ENCODE data around the gene CSE1L.
"Not testable (repeated sequence)": the region's sequence is repeated elsewhere in the genome, so short reads cannot be mapped to it uniquely, and the experiment has no call there.

CSE1L gene

DNA sequence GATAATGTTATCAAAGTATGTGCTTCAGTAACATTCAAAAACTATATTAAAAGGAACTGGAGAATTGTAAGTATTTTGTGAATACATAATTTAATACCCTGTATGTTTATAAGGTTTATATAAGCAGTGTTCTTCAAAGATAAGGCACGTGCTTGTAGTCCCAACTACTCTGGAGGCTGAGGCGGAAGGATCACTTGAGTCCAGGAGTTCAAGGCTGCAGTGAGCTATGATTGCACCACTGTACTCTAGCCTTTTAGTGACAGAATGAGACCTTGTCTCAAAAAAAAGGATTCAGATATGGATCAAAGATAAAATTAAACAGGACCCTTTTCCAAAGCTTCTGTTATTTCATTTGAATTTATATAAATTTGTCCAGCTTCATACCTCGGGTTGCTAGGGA, 17.2 kb downstream of the CSE1L start:
- FAIRE-seq: no peak

DNA sequence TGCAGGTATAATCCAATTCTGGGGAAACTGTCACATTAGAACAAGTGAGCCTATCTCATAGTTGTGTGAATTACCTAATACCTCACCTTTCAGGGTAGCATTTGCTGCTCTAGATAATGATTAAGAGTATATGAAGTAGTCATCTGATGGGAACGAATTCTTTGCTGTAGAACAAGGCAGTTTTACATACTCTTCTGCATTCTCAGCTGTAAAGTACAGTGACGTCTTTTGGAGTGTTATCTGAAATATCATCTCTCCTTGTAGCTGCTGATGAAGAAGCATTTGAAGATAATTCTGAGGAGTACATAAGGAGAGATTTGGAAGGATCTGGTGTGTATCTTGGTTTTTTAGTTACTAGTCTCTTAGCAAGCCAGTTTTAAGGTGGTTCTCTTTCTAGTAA, 28.4 kb downstream of the CSE1L start:
- no peak for FAIRE-seq

DNA sequence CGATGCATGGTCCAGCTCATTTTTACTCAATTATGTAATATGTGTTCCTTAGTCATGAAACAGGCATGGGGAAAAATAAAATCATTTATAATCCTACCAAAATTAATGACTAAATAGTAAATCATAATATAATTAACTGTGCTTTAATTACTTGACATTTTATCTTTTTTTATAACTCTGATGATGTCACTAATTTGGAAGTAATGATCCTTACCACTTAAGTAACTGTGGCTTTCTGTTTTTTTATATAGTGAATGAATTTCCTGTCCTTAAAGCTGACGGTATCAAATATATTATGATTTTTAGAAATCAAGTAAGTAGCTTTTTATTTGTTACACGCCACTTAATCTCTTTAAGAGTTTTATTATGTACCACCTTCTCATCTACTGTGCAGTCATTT, 32.2 kb downstream of the CSE1L start:
- FAIRE-seq: no peak

DNA sequence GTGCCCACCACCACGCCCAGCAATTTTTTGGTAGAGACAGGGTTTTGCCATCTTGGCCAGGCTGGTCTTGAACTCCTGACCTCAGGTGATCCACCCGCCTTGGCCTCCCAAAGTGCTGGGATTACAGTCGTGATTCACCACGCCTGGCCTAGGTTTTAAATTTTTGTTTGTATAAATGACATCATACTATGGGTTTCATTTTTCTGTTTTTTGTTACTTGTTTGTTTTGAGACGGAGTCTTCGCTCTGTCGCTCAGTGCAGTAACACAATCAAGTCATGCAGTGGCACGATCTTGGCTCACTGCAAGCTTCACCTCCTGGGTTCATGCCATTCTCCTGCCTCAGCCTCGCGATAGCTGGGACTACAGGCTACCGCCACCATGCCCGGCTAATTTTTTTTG, 36.2 kb downstream of the CSE1L start:
- not testable (repeated sequence) for FAIRE-seq

DNA sequence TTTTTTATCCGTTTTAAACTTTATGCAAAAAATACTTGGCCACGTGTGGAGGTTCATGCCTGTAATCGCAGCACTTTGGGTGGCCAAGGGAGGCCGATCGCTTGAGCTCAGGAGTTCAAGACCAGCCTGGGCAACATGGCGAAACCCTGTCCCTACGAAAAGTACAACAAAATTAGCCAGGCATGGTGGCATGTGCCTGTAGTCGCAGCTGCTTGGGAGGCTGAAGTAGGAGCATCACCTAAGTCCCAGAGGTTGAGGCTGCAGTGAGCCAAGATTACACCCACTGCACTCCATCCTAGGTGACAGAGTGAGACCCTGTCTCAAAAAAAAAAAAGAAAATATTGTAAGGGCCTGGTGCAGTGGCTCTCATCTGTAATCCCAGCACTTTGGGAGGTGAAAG, 45.0 kb downstream of the CSE1L start:
- FAIRE-seq: no peak

DNA sequence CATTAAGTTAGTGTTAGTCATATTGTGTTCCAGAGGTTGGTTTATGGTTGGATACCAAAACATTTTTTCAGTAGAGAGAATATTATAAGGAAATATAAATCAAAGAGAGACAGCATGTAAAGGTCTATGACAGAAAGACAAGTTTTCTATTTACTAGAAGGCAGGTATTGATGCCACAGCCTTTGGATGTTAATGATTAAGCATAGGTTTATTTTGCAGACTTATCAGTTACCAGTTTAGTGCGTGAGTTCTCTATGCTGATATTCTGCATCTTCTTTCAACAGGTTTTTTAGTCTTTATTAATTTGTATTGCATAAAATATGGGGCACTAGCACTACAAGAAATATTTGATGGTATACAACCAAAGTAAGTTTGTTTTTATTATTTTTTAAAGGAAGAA, 45.6 kb downstream of the CSE1L start:
- no peak for FAIRE-seq

DNA sequence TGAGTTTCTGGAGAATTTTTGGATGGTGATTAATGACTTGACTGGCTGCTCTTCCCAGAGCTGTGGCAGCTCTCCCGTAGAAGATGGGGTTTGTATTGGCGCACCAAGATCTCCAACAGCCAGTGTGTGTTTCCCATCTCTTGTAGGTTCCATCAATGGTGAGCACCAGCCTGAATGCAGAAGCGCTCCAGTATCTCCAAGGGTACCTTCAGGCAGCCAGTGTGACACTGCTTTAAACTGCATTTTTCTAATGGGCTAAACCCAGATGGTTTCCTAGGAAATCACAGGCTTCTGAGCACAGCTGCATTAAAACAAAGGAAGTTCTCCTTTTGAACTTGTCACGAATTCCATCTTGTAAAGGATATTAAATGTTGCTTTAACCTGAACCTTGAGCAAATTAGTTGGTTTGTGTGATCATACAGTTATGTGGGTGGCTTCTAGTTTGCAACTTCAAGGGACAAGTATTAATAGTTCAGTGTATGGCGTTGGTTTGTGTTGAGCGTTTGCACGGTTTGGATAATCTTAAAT, 50.2 kb downstream of the CSE1L start:
- FAIRE-seq: no peak

DNA sequence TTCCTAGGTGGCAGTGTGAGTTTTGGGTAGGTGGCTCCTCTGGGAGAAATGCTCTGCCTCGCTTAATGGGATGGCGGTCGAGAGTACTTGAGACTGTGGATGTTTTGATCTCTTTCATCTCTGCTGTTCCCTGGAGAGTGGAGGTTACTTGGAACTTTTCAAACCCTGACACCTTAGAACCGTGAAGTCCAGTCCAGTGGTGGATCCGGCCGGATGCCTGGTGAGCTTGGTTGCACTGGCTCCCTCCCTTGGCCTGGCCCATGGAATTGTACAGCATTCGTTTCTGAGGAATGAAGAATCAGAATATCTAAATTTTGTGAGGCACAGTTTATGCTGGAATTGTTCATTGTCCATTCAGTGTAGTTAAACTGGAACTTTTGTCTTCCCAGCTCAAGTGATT, 51.0 kb downstream of the CSE1L start:
- no peak for FAIRE-seq

DNA sequence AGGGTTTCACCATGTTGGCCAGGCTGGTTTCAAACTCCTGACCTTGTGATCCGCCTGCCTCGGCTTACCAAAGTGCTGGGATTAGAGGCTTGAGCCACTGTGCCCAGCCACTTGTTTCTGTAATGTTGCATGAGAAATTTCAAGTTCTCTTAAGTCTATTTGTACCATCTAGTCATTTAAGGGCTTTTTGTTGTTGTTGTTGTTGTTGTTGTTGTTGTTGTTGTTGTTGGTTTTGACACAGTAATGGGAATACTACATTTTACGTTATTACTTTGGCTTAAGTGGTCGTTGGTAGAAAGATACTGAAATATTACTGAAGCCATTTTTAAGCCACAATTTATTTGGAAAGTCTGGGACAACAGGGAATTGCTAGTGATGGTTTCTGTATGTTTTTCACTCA, 52.0 kb downstream of the CSE1L start:
- FAIRE-seq: no peak

DNA sequence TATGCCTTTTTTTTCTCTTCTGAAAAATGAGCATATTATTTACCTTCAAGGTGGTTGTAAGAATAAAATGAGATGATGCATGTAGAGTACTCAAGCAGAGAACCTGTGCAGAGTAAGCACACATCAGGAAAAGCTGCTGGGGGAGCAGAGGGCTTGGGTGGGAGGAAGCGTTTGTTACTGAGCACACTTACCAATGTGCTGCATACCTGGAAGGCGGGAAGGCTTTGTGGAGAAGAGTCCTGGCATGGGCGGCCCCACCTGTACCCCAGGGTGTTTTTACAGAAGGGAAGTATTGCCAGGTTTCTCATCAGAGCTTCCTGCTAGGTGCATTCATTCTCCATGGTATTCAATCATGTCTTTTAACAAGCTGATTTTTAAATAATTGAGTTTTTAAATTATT, 52.9 kb downstream of the CSE1L start:
- FAIRE-seq: no peak

DNA sequence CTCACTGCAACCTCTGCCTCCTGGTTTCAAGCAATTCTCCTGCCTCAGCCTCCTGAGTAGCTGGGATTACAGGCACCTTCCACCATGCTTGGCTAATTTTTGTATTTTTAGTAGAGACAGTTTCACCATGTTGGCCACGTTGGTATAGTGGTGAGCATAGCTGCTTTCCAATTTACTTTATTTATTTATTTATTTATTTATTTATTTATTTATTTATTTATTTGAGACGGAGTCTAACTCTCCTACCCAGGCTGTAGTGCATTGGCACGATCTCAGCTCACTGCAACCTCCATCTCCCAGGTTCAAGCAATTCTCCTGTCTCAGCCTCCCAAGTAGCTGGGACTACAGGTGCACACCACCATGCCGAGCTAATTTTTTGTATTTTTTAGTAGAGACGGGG, 54.2 kb downstream of the CSE1L start:
- FAIRE-seq: not testable (repeated sequence)

DNA sequence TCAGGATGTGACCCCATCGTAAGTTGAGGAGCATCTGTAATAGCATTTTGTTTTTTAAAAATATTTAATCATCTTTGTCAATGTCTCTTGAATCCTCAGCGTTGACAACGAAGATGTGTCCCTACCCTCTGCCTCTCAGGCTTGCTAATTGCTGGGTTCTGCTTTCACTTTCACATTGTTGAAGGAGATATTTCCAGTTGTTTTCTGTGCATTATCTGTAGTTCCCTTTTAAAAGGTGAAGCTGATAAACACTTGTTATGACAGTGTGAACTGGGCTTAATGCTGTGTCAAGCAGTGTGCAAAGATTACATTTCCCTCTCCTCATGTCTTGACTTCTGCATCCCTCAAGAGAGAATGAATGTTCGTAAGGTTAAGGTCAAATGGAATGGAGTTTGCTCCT, 54.9 kb downstream of the CSE1L start:
- FAIRE-seq: no peak

DNA sequence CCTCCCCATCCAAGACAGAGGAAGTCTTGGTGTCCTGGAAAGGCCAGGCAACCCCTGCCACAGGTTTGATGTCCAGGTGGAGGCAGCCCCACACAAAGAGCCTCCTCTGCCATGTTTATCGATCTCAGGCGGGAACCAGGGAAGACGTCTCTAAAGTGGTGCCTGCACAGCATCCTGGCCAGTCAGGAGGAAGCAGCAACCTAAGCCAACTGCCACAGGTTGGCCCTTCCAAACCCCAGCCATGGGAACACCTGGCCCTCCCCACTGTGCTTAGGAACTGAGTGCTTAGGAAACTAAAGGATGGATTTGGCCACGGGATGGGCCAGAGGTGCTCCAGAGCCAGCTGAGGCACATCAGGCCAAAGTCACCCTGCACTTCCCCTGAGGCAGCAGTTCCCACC, 56.9 kb downstream of the CSE1L start:
- no peak for FAIRE-seq

DNA sequence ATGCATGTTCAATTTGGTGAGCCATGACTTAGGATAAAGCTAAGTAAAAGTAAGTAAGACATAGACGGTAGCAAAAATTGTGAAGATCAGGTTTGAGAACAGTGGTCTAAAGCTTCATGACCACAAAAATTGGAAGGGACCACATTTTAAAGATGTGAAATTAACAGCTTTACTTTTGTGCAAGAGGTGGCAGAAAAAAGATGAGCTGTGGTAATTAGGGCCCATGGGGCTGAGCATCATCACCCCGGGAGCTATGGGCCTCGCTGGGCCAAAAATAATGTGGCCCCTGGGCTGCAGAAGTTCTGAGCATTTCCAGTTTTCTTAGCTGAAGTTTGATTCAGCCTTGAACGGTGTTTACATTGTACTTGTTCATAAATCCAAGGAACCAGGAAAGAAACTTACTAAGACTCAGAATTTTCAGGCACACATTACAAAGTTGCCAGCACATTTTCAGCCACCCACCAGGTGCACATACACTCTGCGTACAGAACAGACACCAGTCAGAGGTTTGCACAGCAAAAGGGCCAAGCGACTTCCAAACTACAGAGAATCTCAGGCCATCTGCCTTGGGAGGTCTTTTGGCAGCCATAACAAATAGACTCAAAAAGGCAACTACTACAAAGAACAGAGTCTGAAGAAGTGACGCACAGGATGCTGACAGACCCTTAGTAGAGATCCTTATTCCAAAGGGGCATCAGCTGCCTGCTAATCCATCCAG, 57.7 kb downstream of the CSE1L start:
- FAIRE-seq: no peak

DNA sequence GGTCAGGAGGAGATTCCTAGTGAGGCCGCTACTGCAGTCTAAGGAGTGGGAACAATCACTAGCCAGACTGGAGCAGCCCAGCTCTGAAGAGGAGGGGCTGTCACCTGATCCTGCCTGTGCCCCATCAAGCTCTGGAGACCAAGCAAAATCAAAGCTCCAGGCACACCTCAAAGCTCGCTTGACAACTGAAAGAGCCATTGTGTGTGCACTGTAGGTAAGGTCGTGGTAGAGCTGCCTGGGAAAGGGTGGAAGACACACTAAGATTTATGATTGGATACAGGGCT, 58.2 kb downstream of the CSE1L start:
- FAIRE-seq: no peak

DNA sequence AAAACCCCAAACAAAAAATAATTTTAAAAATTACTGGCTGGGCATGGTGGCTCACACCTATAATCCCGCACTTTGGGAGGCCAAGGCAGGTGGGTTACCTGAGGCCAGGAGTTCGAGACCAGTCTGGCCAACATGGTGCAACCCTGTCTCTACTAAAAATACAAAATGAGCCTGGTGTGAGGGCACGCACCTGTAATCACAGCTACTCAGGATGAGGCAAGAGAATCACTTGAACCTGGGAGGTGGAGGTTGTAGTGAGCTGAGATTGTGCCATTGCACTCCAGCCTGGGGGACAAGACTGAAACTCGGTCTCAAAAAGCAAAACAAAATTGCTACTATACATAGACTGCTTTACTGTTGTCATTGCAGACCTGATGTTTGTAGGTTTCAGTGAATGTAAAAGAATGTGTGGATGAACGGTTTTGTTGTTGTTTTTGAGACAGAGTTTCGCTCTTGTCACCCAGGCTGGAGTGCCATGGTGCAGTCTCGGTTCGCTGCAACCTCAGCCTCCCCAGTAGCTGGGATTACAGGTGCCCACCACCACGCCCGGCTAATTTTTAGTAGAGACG, 59.0 kb downstream of the CSE1L start:
- not testable (repeated sequence) for FAIRE-seq

DNA sequence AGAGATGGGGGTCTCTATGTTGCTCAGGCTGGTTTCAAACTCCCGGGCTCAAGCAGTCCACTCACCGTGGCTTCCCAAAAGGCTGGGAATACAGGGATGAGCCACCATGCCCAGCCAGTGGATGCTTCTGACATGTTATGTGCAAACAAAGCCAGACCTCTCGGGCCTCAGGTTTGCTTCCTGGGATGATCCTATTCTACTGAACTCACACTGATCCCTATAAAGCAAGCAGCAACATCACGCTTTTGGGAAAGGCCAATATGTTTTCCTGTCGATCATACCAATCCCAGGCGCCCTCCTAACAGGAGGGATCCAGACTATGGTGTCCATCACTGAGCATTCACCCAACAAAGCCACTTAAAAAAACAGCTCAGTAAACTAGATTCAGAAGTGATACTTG, 60.2 kb downstream of the CSE1L start:
- no peak for FAIRE-seq

DNA sequence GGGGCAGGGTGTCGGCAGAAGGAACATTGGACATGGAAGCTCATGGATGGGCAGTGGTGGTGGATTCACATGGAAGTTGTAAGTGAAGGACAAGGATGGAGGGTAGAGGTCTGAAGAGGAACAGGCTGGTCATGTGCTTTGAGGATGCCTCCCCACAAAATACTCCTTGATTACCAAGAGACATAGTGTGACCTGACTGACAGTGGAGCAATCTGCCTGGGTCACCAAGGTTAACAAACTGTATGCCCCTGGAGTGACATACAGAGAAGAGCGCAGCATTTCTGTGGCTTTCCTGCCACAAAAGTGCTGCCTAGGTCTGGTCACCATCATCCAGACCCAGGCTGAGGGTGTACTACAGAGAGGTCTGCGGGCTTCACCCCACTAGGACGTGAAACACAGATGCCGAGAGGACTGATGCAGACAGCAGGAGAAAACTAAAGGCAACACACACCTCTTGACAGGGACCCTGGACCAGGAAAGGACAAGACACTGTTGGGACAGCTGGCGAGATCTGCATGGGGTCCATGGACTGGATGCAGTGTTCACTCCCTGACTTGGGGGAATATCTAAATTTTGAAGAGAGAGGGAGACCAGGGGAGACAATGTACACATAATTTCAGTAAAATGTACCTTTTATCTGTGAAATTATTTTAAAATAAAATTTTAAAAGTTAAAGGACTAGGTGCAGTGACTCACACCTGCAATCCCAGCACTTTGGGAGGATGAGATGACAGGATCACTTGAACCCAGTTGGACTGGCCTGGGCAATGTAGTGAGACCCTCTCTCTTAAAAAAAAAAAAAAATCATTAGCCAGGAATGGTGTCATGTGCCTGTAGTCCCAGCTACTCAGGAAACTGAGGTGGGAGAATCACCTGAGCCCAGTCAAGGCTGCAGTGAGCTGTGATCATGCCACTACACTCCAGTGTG, 64.9 kb downstream of the CSE1L start:
- FAIRE-seq: no peak

DNA sequence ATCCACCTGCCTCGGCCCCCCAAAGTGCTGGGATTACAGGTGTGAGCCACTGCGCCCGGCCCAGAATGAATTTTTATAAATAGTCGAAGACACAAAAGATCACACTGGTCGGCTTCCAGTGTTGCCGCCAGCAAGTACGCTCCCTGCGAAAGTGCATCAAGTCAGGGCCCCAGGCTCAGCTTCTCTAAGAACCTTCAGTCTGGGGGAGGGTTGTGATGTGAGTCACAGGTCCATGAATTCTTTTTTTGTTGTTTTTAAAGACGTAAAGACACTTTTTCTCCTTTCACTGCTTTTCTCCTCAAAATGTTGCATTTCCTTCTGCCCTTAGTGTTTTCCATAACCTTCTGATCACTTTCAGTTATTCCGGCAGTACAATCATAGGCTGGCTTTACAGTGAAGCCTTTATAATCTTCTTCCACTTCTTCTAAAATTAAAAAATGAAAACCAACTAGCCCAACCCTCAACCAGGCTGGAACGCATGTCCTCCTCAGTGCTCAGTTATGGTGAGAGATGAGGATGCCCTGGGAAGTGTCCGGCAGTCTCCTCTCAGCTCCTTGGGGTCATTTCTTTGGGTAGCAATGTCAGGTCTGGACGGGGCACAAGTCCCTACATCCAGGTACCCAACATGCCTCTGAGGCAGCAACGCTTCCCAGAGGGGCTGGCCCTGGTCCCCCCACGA, 66.6 kb downstream of the CSE1L start:
- FAIRE-seq: no peak

DNA sequence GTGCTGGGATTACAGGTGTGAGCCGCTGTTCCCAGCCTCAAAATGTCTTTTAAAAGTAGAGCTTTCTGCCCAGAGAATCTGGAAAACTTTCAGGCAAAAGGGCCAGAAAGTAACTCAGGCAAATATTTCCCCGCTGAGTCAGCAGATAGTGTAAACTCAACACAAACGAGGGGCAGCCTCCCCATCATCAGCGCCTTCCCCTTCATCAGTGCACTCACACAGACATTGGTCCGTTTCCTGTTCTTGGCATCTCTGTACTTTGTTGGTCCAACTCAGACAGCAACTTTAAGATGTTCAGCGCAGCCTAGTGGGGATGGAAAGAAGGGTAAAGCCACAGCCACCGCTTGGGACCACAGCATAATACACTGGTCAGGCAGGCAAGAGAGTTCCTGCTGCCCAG, 69.5 kb downstream of the CSE1L start:
- no peak for FAIRE-seq

DNA sequence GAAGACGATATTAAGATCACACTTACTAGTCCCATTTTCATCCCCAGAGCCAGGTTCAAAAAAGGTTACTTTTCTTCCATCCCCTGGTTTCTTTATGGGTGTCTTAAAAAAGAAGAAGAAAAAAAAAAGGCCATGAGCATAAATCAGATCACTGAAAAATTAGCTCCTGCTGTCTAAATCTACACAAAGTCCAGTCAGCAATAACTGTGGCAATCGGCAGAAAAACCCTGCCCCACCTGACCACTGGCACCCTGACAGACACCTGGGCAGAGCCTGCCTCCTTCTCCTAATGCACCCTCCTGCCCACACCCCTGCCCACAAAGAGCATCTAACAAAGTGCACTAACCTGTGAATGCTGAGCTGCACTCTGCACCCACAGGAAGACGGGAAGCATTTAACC, 72.2 kb downstream of the CSE1L start:
- no peak for FAIRE-seq

DNA sequence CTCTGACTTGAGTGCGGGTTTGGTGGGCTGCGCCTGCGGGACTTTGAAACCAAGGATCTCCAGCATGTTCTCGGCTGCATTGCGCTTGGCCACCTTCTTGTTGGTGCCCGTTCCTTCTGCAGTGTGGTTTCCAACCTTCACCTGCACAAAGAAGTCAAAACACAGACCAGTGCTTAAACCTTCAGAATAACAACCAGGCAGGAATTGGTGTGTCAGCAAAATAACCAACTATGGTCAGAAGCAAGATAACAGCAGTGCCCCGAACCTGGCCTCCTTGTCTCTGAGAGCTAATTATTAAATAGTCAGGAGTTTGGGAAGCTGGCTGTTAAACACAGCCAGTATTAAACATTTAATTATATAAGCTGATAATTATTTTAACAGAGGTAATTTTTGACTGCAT, 73.9 kb downstream of the CSE1L start:
- FAIRE-seq: no peak

DNA sequence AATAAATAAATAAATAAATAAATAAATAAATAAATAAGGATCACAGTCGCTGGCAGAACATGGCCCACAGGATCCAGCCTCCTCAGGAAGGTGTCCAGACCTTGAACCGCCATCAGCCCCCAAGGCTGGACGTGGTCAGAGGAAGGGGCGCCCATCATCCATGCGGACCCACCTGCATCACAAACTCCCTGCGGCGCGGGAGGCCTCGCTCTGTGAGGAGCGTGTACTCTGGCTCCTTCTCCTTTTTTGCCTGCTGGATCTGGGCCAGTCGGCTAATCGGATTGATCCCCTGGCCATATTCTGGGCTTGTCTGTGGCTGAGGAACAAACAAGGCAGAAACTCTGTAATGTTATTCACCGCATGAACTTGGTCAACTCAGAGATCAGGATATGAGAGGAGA, 76.8 kb downstream of the CSE1L start:
- FAIRE-seq: no peak

DNA sequence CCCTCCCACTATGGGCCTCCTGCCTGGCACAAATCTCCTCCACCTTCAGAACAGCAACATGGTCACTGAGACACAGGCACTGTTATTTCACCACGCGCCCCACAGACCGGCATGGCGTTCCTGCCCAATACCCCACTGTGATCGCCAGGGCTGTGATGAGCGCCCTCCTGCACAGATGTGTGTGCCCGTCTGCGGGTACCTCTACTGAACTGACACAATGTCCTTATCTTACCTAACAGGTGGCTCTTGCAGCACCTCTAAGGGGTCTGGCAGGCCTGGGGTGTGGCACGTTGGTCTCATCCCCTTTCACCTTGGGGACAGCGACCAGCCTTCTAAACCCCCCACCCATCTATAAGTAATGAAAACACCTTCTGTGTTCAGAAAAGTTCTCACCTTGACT, 77.9 kb downstream of the CSE1L start:
- no peak for FAIRE-seq

All from G401.6 (cell line).